ENCODE results near the gene MTMR3. TPM values are rescaled to one million over a fixed set of nuclear protein-coding genes. Genes with fewer than 3 reads are reported as not detected.

Gene MTMR3
- total and polyA plus RNA-seq, 11 donors, result 9.6 to 44.8 (median 34.6) TPM

GRCh38 chr22:30001459-30001858 is 118.5 kb downstream of the MTMR3 start:
- H3K4me3 ChIP-seq, result no peak overlapping the region
- no peak for DNase-seq
- no peak overlapping the region for H3K27ac ChIP-seq
- intact Hi-C loops (cut with DNase I), result loop anchor here in 8 of 10 donors (5.0 to 10.0 kb wide), 9 partner anchors 117 to 377 kb away; partner anchors contain the start of genes ASCC2 (in 4 of the 8), UQCR10 (in 3 of the 8), ZMAT5 (in 3 of the 8) and MTMR3 (in 2 of the 8)
- H3K36me3 ChIP-seq, result peaks cover 0 to 72% (median 43%) of the 10 kb centered on the region in 9 donors
- no peak for TF ChIP-seq POLR2A (IDR thresholded peaks at IDR 0.05)
- TF ChIP-seq CTCF (IDR thresholded peaks at IDR 0.05), result no peak
- H3K9me3 ChIP-seq, result no peaks in the 10 kb centered on the region
- H3K4me1 ChIP-seq, result peaks cover 0 to 37% (median 10%) of the 10 kb centered on the region in 12 donors
- ATAC-seq, result no peak
- no peaks in the 10 kb centered on the region for H3K27me3 ChIP-seq
- WGBS, 4 donors, result 91 to 99% (median 96%) methylated on average over 3 of the region's 3 CpGs

GRCh38 chr22:30002861-30003486 is 120.0 kb downstream of the MTMR3 start:
- TF ChIP-seq CTCF (IDR thresholded peaks at IDR 0.05) (no peak), POLR2A (IDR thresholded peaks at IDR 0.05) (no peak)
- H3K4me3 ChIP-seq, result no peak overlapping the region
- 75 to 94% (median 91%) methylated on average over 4 of the region's 4 CpGs for WGBS, 4 donors
- H3K27ac ChIP-seq, result no peak overlapping the region
- no peaks in the 10 kb centered on the region for H3K9me3 ChIP-seq
- DNase-seq, result no peak
- H3K36me3 ChIP-seq, result peaks cover 0 to 87% (median 58%) of the 10 kb centered on the region in 9 donors
- intact Hi-C loops (cut with DNase I), result loop anchor here in 8 of 10 donors (5.0 to 10.0 kb wide), 9 partner anchors 118 to 378 kb away; partner anchors contain the start of genes ASCC2 (in 4 of the 8), UQCR10 (in 3 of the 8), ZMAT5 (in 3 of the 8) and MTMR3 (in 2 of the 8)
- ATAC-seq, result no peak
- H3K4me1 ChIP-seq, result peaks cover 0 to 27% (median 9%) of the 10 kb centered on the region in 12 donors
- H3K27me3 ChIP-seq, result no peaks in the 10 kb centered on the region

- Histone ChIP-seq H3K36me3 (peaks cover 0 to 91% (median 64%) of the 10 kb centered on the region in 9 donors), H3K4me3 (no peak overlapping the region), H3K9me3 (no peaks in the 10 kb centered on the region), H3K27ac (no peak overlapping the region), H3K4me1 (peaks cover 0 to 17% (median 9%) of the 10 kb centered on the region in 12 donors), H3K27me3 (no peaks in the 10 kb centered on the region)
- intact Hi-C loops (cut with DNase I), result loop anchor here in 8 of 10 donors (2.0 to 10.0 kb wide), 10 partner anchors 119 to 379 kb away; partner anchors contain the start of genes ASCC2 (in 5 of the 8), UQCR10 (in 3 of the 8), ZMAT5 (in 3 of the 8) and MTMR3 (in 2 of the 8)
- DNase-seq, result no peak
- 53 to 80% (median 77%) methylated on average over 1 of the region's 1 CpG for WGBS, 4 donors
- ATAC-seq, result no peak
- TF ChIP-seq POLR2A (IDR thresholded peaks at IDR 0.05), result no peak
- TF ChIP-seq CTCF (IDR thresholded peaks at IDR 0.05), result no peak
Observed at GRCh38 chr22:30004101-30004500, 121.1 kb downstream of the MTMR3 start.

GRCh38 chr22:30004694-30005093 is 121.7 kb downstream of the MTMR3 start:
- intact Hi-C loops (cut with DNase I), result loop anchor here in 9 of 10 donors (1.0 to 10.0 kb wide), 14 partner anchors 117 to 380 kb away; partner anchors contain the start of genes ASCC2 (in 7 of the 9), MTMR3 (in 3 of the 9), UQCR10 (in 3 of the 9) and ZMAT5 (in 3 of the 9)
- H3K4me3 ChIP-seq, result no peak overlapping the region
- TF ChIP-seq POLR2A (IDR thresholded peaks at IDR 0.05), result no peak
- TF ChIP-seq CTCF (IDR thresholded peaks at IDR 0.05), result no peak
- H3K36me3 ChIP-seq, result peaks cover 0 to 91% (median 64%) of the 10 kb centered on the region in 9 donors
- peak overlapping the region in 1 of 12 donors; percentile 2 for H3K27ac ChIP-seq
- WGBS, 4 donors, result 40 to 54% (median 48%) methylated on average over 4 of the region's 4 CpGs
- H3K27me3 ChIP-seq, result no peaks in the 10 kb centered on the region
- no peaks in the 10 kb centered on the region for H3K9me3 ChIP-seq
- ATAC-seq (peak in 3 of 4 donors; percentile 66 to 77 (median 73)), DNase-seq (peak in 1 of 5 donors; percentile 44)
- H3K4me1 ChIP-seq, result peaks cover 0 to 17% (median 9%) of the 10 kb centered on the region in 12 donors
